ENCODE measurements around the gene SLC27A5.

GRCh38 chr19:58514564-58515022 lies 2.8 kb upstream of the SLC27A5 start:
- TF ChIP-seq POLR2A (IDR thresholded peaks at IDR 0.05; ENCODE audit: low read depth, low read length), result no peak
- TF ChIP-seq TAF1 (IDR thresholded peaks at IDR 0.05; ENCODE audit: low read depth, low read length), result no peak
- TF ChIP-seq POLR2AphosphoS5 (IDR thresholded peaks at IDR 0.05; ENCODE audit: low read depth, low read length), result no peak

Data from GM12891 (cell line).